Endodermal cell (in vitro differentiated cells): ENCODE measurements around the gene PRKAA1. TPM values are rescaled to one million over a fixed set of nuclear protein-coding genes. Genes with fewer than 3 reads are reported as not detected.
A peak's percentile ranks its signal among the peaks of the same experiment; 100 is the strongest.

Source experiments
- DNase-seq: peaks from one replicate; pipeline ENCODE4 v3.0.0-alpha.2; 2017
- H3K27ac ChIP-seq: 2 replicates; pipeline ENCODE4 v1.5.1; 2013; ENCODE audit warnings: mild to moderate bottlenecking, low read depth, low read length, moderate library complexity
- H3K27me3 ChIP-seq: 2 replicates; pipeline ENCODE4 v1.6.1; 2013; ENCODE audit warnings: mild to moderate bottlenecking, low read length, moderate library complexity; ENCODE audit not compliant: insufficient read depth, control insufficient read depth, poor library complexity, severe bottlenecking
- H3K36me3 ChIP-seq: 2 replicates; pipeline ENCODE4 v1.7.0; 2013; ENCODE audit warnings: mild to moderate bottlenecking, low read length, moderate library complexity; ENCODE audit not compliant: control insufficient read depth, insufficient read depth
- H3K4me1 ChIP-seq: one replicate; pipeline ENCODE4 v1.7.0; 2013; ENCODE audit warnings: low read length; ENCODE audit not compliant: control insufficient read depth, insufficient read depth
- H3K4me3 ChIP-seq: 2 replicates; pipeline ENCODE4 v1.5.1; 2013; ENCODE audit warnings: mild to moderate bottlenecking, low read length, moderate library complexity
- H3K9ac ChIP-seq: 2 replicates; pipeline ENCODE4 v1.6.1; 2013; ENCODE audit warnings: mild to moderate bottlenecking, low read length, moderate library complexity; ENCODE audit not compliant: poor library complexity, severe bottlenecking; ENCODE audit errors: extremely low read depth
- H3K9me3 ChIP-seq: 2 replicates; pipeline ENCODE4 v1.6.1; 2013; ENCODE audit warnings: mild to moderate bottlenecking, low read length, moderate library complexity; ENCODE audit not compliant: control insufficient read depth
- H3K27ac Mint-ChIP-seq: 2 replicates; pipeline ENCODE4 v1.8.0; 2020; ENCODE audit warnings: mixed read lengths
- H3K27me3 Mint-ChIP-seq: 2 replicates; pipeline ENCODE4 v1.8.0; 2021; ENCODE audit warnings: mild to moderate bottlenecking, mixed read lengths; ENCODE audit not compliant: insufficient read depth
- H3K36me3 Mint-ChIP-seq: 2 replicates; pipeline ENCODE4 v1.8.0; 2020; ENCODE audit warnings: low read depth, mixed read lengths
- H3K4me1 Mint-ChIP-seq: 2 replicates; pipeline ENCODE4 v1.8.0; 2020; ENCODE audit warnings: mixed read lengths
- H3K4me3 Mint-ChIP-seq: 2 replicates; pipeline ENCODE4 v1.8.0; 2020; ENCODE audit warnings: mild to moderate bottlenecking, moderate library complexity, mixed read lengths
- H3K9me3 Mint-ChIP-seq: 2 replicates; pipeline ENCODE4 v1.8.0; 2020; ENCODE audit warnings: mild to moderate bottlenecking, mixed read lengths
- WGBS, 2 experiments: methylation state at CpG; one replicate each; pipeline versions ENCODE4 v1.1.5 to v1.1.7; 2013; ENCODE audit warnings: missing lambda C conversion rate in 2 of 2, mixed read lengths in 1 of 2; ENCODE audit not compliant: insufficient coverage in 1 of 2, insufficient read length in 1 of 2; 5-methylcytosine and 5-hydroxymethylcytosine counted together
- total RNA-seq, 2 donors: library from RNA; stranded (reverse); fragmentation: NEBNext Ultra II Directional in 1 of 2; extraction: Animal tissue kit (Norgen Biotek cat#: 25700) in 1 of 2; gene quantifications; 2 replicates in 1 of 2; 3 replicates in 1 of 2; pipeline ENCODE4 v1.2.1, GENCODE V29; 2021
- TF ChIP-seq, protein P1 (sequence below): fragments of 200-600 bp; sonication (generic); conservative IDR thresholded peaks from 2 replicates; pipeline ENCODE4 v1.5.0; 2021; ENCODE audit warnings: antibody characterized with exemption, mild to moderate bottlenecking

The PRKAA1 gene
- total RNA-seq, 2 donors from 2014 or later = 47.7 to 50.4 TPM

DNA sequence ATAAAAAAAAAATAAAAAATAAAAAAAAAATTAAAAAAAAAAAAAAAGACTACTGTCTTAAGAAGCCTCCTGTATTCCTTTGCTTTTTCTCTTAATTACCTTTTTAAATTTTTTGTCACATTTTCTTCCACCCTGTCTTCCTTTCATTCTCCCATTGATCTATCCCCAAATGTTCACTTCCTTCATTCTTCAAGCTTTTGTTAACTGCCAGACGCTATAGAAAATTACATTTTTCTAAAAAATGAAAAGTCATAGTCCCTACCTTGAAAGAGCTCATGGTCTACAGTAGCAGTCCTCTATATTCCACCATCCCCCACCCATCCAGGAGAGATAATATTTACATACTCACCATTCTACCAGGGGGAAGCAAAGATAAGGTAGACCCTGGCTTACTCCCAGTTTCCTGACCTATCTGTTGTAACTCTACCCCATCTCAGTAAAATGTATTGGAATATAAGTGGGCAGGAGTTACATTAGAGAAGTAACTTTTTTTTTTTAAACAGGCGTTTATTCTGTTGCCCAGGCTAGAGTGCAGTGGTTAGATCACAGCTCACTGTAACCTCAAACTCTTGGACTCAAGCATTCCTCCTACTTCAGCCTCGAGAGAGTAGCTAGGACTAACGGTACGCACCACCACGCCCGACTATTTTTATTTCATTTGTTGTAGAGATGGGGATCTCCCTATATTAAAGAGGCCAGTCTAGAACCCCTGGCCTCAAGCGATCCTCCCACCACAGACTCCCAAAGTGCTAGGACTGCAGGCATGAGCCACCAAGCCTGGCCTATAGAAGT, 3.8 kb upstream of the PRKAA1 start:
- Histone ChIP-seq H3K4me3 (peak overlapping the region; percentile 56), H3K9ac (no peak overlapping the region), H3K36me3 (no peaks in the 10 kb centered on the region), H3K27me3 (no peaks in the 10 kb centered on the region), H3K4me1 (no peaks in the 10 kb centered on the region), H3K27ac (no peak overlapping the region), H3K9me3 (no peaks in the 10 kb centered on the region)
- WGBS, 2 experiments = 86 to 96% methylated on average over 3 to 8 of the region's 8 CpGs
- no peak for DNase-seq
- Mint-ChIP-seq H3K4me1 (peaks cover 7% of the 10 kb centered on the region), H3K9me3 (no peaks in the 10 kb centered on the region), H3K36me3 (no peaks in the 10 kb centered on the region), H3K27ac (peak overlapping the region; percentile 74), H3K4me3 (no peak overlapping the region), H3K27me3 (no peaks in the 10 kb centered on the region)
- TF ChIP-seq, protein P1, sequence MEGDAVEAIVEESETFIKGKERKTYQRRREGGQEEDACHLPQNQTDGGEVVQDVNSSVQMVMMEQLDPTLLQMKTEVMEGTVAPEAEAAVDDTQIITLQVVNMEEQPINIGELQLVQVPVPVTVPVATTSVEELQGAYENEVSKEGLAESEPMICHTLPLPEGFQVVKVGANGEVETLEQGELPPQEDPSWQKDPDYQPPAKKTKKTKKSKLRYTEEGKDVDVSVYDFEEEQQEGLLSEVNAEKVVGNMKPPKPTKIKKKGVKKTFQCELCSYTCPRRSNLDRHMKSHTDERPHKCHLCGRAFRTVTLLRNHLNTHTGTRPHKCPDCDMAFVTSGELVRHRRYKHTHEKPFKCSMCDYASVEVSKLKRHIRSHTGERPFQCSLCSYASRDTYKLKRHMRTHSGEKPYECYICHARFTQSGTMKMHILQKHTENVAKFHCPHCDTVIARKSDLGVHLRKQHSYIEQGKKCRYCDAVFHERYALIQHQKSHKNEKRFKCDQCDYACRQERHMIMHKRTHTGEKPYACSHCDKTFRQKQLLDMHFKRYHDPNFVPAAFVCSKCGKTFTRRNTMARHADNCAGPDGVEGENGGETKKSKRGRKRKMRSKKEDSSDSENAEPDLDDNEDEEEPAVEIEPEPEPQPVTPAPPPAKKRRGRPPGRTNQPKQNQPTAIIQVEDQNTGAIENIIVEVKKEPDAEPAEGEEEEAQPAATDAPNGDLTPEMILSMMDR = no peak

- Histone ChIP-seq H3K4me1 (no peaks in the 10 kb centered on the region), H3K36me3 (peaks cover 5% of the 10 kb centered on the region), H3K27ac (no peak overlapping the region), H3K4me3 (peak overlapping the region; percentile 88), H3K27me3 (no peaks in the 10 kb centered on the region), H3K9me3 (no peaks in the 10 kb centered on the region), H3K9ac (peak overlapping the region; percentile 78)
- no peaks in the 10 kb centered on the region for H3K9me3 Mint-ChIP-seq
- H3K4me3 Mint-ChIP-seq = peak overlapping the region; percentile 83
- DNase-seq = no peak
- no peaks in the 10 kb centered on the region for H3K27me3 Mint-ChIP-seq
- H3K36me3 Mint-ChIP-seq = peaks cover 16% of the 10 kb centered on the region
- H3K27ac Mint-ChIP-seq = no peak overlapping the region
- peaks cover 12% of the 10 kb centered on the region for H3K4me1 Mint-ChIP-seq
- 0% methylated on average over 1 of the region's 1 CpG for WGBS, 2 experiments
- TF ChIP-seq, protein P1 = no peak
Observed at GRCh38 chr5:40799258-40799657, 1.1 kb upstream of the PRKAA1 start.

GRCh38 chr5:40798801-40799210, 632 bp upstream of the PRKAA1 start:
- DNase-seq = no peak
- 0 to 7% methylated on average over 1 to 6 of the region's 7 CpGs for WGBS, 2 experiments
- H3K27ac Mint-ChIP-seq = peak overlapping the region; percentile 97

More at GRCh38 chr5:40798801-40799210, 632 bp upstream of the PRKAA1 start:
- Histone ChIP-seq H3K36me3 (peaks cover 5% of the 10 kb centered on the region), H3K4me1 (no peaks in the 10 kb centered on the region), H3K27ac (peak overlapping the region; percentile 81), H3K9me3 (no peaks in the 10 kb centered on the region), H3K27me3 (no peaks in the 10 kb centered on the region), H3K9ac (peak overlapping the region; percentile 78), H3K4me3 (peak overlapping the region; percentile 88)
- Mint-ChIP-seq H3K36me3 (peaks cover 19% of the 10 kb centered on the region), H3K4me3 (peak overlapping the region; percentile 83), H3K27me3 (no peaks in the 10 kb centered on the region), H3K4me1 (peaks cover 12% of the 10 kb centered on the region), H3K9me3 (no peaks in the 10 kb centered on the region)
- TF ChIP-seq, protein P1 = no peak
